OCI-LY1 (cell line): ENCODE data around the gene MGRN1.

ENCODE experiments used
- H2AFZ ChIP-seq: fragments of 200-600 bp; sonication (generic), shearing (Covaris generic); 2 replicates; pipeline ENCODE4 v1.6.0; 2014; ENCODE audit warnings: antibody characterized with exemption, mild to moderate bottlenecking, low read length
- H3F3A ChIP-seq: fragments of 200-600 bp; sonication (generic), shearing (Covaris generic); 2 replicates; pipeline ENCODE4 v1.6.0; 2014; ENCODE audit warnings: mild to moderate bottlenecking, antibody characterized with exemption, low read length, moderate library complexity; ENCODE audit not compliant: insufficient read depth
- H3K27ac ChIP-seq: fragments of 200-600 bp; sonication (generic); 2 replicates; pipeline ENCODE4 v1.5.1; 2014; ENCODE audit warnings: low read length, mixed run types, mild to moderate bottlenecking, low read depth; ENCODE audit not compliant: poor library complexity, severe bottlenecking
- H3K27me3 ChIP-seq: fragments of 200-600 bp; sonication (generic); 2 replicates; pipeline ENCODE4 v1.6.0; 2014; ENCODE audit warnings: antibody characterized with exemption, mild to moderate bottlenecking, low read length, moderate library complexity; ENCODE audit not compliant: insufficient read depth
- H3K36me3 ChIP-seq: fragments of 200-600 bp; sonication (generic); 2 replicates; pipeline ENCODE4 v1.6.1; 2014; ENCODE audit warnings: mild to moderate bottlenecking, antibody characterized with exemption, low read length, moderate library complexity, mixed read lengths; ENCODE audit not compliant: insufficient read depth
- H3K4me1 ChIP-seq: fragments of 200-600 bp; sonication (generic); 2 replicates; pipeline ENCODE4 v1.5.1; 2014; ENCODE audit warnings: mild to moderate bottlenecking, low read length, moderate library complexity; ENCODE audit not compliant: insufficient read depth, severe bottlenecking
- H3K4me2 ChIP-seq: fragments of 200-600 bp; sonication (generic), shearing (Covaris generic); 2 replicates; pipeline ENCODE4 v1.6.1; 2014; ENCODE audit warnings: low read length
- H3K4me3 ChIP-seq: fragments of 200-600 bp; sonication (generic); 2 replicates; pipeline ENCODE4 v1.5.1; 2014; ENCODE audit warnings: low read length, low read depth, mild to moderate bottlenecking, mixed read lengths; ENCODE audit not compliant: poor library complexity, severe bottlenecking
- H3K79me2 ChIP-seq: fragments of 200-600 bp; shearing (Covaris generic); 2 replicates; pipeline ENCODE4 v1.6.1; 2016; ENCODE audit warnings: mixed run types, low read length, mixed read lengths; ENCODE audit not compliant: insufficient read depth
- H3K9ac ChIP-seq: fragments of 200-600 bp; sonication (generic), shearing (Covaris generic); 2 replicates; pipeline ENCODE4 v1.6.1; 2014; ENCODE audit warnings: mild to moderate bottlenecking, low read length, mixed read lengths
- H3K9me2 ChIP-seq: fragments of 200-600 bp; sonication (generic), shearing (Covaris generic); 2 replicates; pipeline ENCODE4 v1.6.1; 2014; ENCODE audit warnings: low read depth, mild to moderate bottlenecking, low read length, mixed read lengths
- H3K9me3 ChIP-seq: fragments of 200-600 bp; shearing (Covaris generic); 2 replicates; pipeline ENCODE4 v1.6.1; 2014; ENCODE audit warnings: low read length, mixed read lengths
- H4K20me1 ChIP-seq: fragments of 200-600 bp; sonication (generic), shearing (Covaris generic); 2 replicates; pipeline ENCODE4 v1.6.0; 2016; ENCODE audit warnings: mild to moderate bottlenecking, low read length; ENCODE audit not compliant: insufficient read depth
- EZH2 ChIP-seq: fragments of 200-600 bp; sonication (generic), shearing (Covaris generic); IDR thresholded peaks from 2 replicates; pipeline ENCODE4 v1.8.0; 2017; ENCODE audit warnings: borderline replicate concordance, mixed run types, mild to moderate bottlenecking, antibody characterized with exemption, low read length, moderate library complexity, mixed read lengths
- TF ChIP-seq, protein P1 (sequence below): fragments of 200-600 bp; sonication (generic), shearing (Covaris generic); IDR thresholded peaks from 2 replicates; pipeline ENCODE4 v1.5.1; 2017; ENCODE audit warnings: mild to moderate bottlenecking, antibody characterized with exemption, low read length, moderate library complexity, mixed read lengths

Gene MGRN1

DNA sequence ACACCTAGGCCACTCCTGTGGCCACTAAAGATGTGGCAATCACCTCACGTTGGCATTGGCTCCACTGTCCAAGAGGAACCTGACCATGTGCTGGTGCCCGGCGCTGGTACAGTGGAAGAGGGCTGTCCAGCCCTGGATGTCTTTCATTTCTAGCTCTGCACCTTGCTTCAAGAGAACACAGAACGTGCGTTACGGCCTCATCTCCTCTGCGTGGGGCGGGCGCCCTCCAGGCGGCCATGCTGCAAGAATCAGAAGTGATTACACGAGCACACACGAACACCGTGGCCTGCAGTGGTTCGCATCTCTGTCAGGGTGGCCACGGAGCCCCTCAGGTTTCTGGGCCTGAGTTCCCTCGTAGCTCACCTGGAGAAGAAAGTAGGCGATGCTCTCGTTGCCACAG lies 102.0 kb downstream of the MGRN1 start:
- TF ChIP-seq, protein P1, sequence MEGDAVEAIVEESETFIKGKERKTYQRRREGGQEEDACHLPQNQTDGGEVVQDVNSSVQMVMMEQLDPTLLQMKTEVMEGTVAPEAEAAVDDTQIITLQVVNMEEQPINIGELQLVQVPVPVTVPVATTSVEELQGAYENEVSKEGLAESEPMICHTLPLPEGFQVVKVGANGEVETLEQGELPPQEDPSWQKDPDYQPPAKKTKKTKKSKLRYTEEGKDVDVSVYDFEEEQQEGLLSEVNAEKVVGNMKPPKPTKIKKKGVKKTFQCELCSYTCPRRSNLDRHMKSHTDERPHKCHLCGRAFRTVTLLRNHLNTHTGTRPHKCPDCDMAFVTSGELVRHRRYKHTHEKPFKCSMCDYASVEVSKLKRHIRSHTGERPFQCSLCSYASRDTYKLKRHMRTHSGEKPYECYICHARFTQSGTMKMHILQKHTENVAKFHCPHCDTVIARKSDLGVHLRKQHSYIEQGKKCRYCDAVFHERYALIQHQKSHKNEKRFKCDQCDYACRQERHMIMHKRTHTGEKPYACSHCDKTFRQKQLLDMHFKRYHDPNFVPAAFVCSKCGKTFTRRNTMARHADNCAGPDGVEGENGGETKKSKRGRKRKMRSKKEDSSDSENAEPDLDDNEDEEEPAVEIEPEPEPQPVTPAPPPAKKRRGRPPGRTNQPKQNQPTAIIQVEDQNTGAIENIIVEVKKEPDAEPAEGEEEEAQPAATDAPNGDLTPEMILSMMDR = no peak
- TF ChIP-seq EZH2 = no peak
- Histone ChIP-seq H3K4me3 (no peak overlapping the region), H4K20me1 (no peaks in the 10 kb centered on the region), H3K79me2 (no peaks in the 10 kb centered on the region), H3K27ac (no peak overlapping the region), H2AFZ (no peak overlapping the region), H3K9ac (no peak overlapping the region), H3K4me1 (no peaks in the 10 kb centered on the region), H3K9me3 (no peaks in the 10 kb centered on the region), H3K36me3 (peaks cover 12% of the 10 kb centered on the region; the same call in 1 of the 2 replicates), H3K27me3 (no peaks in the 10 kb centered on the region), H3F3A (no peaks in the 10 kb centered on the region), H3K9me2 (no peaks in the 10 kb centered on the region), H3K4me2 (no peak overlapping the region)

DNA sequence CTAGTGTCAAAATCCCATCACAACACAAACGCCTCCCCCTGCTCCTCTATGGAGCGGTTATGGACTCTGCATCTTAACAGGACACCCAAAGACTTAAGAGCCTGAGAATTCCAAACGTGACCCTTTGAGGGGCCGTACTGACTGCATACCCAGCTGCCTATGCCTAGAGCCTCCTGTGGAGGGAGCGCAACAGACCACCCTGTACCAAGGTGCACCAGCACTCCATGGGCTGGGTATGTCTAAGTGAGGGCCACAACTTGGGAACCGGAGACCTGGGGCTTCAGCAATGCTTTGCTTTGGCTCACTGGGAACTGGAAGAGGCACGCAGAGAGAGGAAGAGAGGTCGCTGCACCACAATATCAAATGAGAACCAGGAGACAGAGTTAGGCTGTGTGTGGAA lies 104.0 kb downstream of the MGRN1 start:
- Histone ChIP-seq H3F3A (no peaks in the 10 kb centered on the region), H3K9me2 (no peaks in the 10 kb centered on the region), H3K36me3 (peaks cover 12% of the 10 kb centered on the region; the same call in 1 of the 2 replicates), H2AFZ (no peak overlapping the region), H3K9me3 (no peaks in the 10 kb centered on the region), H4K20me1 (no peaks in the 10 kb centered on the region), H3K79me2 (no peaks in the 10 kb centered on the region), H3K27ac (no peak overlapping the region), H3K9ac (no peak overlapping the region), H3K4me3 (no peak overlapping the region), H3K27me3 (no peaks in the 10 kb centered on the region), H3K4me1 (peaks cover 8% of the 10 kb centered on the region), H3K4me2 (no peak overlapping the region)
- TF ChIP-seq, protein P1 = no peak
- TF ChIP-seq EZH2 = no peak

DNA sequence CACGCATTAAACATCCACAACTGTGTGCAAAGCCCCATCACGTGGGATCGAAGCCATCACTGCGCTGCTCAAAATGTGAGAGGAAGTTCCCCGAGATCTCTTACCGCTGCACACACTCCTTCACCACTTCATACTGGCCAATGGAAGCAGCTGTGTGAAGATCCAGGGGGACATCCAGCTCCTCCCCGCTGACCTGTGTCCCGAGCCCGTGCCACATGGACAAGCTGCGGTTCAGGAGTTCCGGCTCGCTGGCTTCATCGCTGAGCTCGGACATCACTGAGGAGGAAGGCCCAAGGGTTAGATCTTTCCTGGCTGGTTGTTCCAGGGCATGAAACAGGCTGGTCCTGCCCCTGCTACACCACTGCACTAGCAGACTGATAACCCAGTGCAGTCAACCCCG lies 105.2 kb downstream of the MGRN1 start:
- Histone ChIP-seq H3K27me3 (no peaks in the 10 kb centered on the region), H3K9me2 (no peaks in the 10 kb centered on the region), H4K20me1 (no peaks in the 10 kb centered on the region), H3F3A (no peaks in the 10 kb centered on the region), H3K27ac (no peak overlapping the region), H3K9me3 (no peaks in the 10 kb centered on the region), H3K79me2 (no peaks in the 10 kb centered on the region), H3K4me1 (peaks cover 9% of the 10 kb centered on the region), H3K4me3 (no peak overlapping the region), H3K36me3 (peaks cover 12% of the 10 kb centered on the region; the same call in 1 of the 2 replicates), H3K4me2 (no peak overlapping the region), H3K9ac (no peak overlapping the region), H2AFZ (no peak overlapping the region)
- TF ChIP-seq EZH2 = no peak
- TF ChIP-seq, protein P1 = no peak
